Body of pancreas (tissue), 4 donors: Measurements from ENCODE around the gene PDE9A. TPM values are rescaled to one million over a fixed set of nuclear protein-coding genes. Genes with fewer than 3 reads are reported as not detected.

Experiments
- ATAC-seq: fragments of 150-250 bp; one replicate; pipeline ENCODE4 v1.9.1; 2016
- DNase-seq, 4 donors: peaks; one replicate each; pipeline ENCODE4 v3.0.0-alpha.2; 2019
- H3K27ac ChIP-seq, 4 donors: fragments of 200-600 bp; sonication (generic); 1 replicate in 3 of 4; 2 replicates in 1 of 4; pipeline versions ENCODE4 v1.5.1 to v1.6.1; 2016 to 2019; ENCODE audit warnings: mild to moderate bottlenecking in 1 of 4, mixed read lengths in 1 of 4, moderate library complexity in 1 of 4
- H3K27me3 ChIP-seq, 2 donors: fragments of 200-600 bp; sonication (generic); one replicate each; pipeline ENCODE4 v1.6.0; 2016; ENCODE audit warnings: mild to moderate bottlenecking in 1 of 2
- H3K36me3 ChIP-seq, 2 donors: fragments of 200-600 bp; sonication (generic); replicated peaks in 1 of 2; 2 replicates each; pipeline ENCODE4 v1.5.1; 2016; ENCODE audit warnings: low read depth in 2 of 2; ENCODE audit not compliant: insufficient read depth in 1 of 2
- H3K4me1 ChIP-seq: fragments of 200-600 bp; sonication (generic); one replicate; pipeline ENCODE4 v1.6.0; 2016
- H3K4me3 ChIP-seq, 2 donors: fragments of 200-600 bp; sonication (generic); 1 replicate in 1 of 2; 2 replicates in 1 of 2; pipeline ENCODE4 v1.5.1; 2016 to 2019
- H3K9me3 ChIP-seq, 3 donors: fragments of 200-600 bp; sonication (generic); 1 replicate in 2 of 3; 2 replicates in 1 of 3; pipeline ENCODE4 v1.5.1; 2016
- CTCF ChIP-seq, 7 experiments: fragments of 450-650 bp in 4 of 7; fragments of 200-600 bp in 3 of 7; sonication (generic) in 3 of 7; IDR thresholded peaks; one replicate each; pipeline ENCODE4 v1.5.1; 2016 to 2019; ENCODE audit warnings: antibody characterized with exemption in 7 of 7
- POLR2A ChIP-seq, 3 donors: fragments of 450-650 bp; IDR thresholded peaks; one replicate each; pipeline ENCODE4 v1.6.1; 2016; ENCODE audit warnings: antibody characterized with exemption in 3 of 3, mild to moderate bottlenecking in 2 of 3
- WGBS, 2 donors: methylation state at CpG; one replicate each; pipeline ENCODE4 v1.1.5; 2017; 5-methylcytosine and 5-hydroxymethylcytosine counted together
- intact Hi-C: fragments of 100-400 bp; cut with DNase I; formaldehyde crosslinking; loops from one replicate; pipeline ENCODE4 v1.15.1; 2023
- total RNA-seq, 2 donors: library from RNA; depleted of rRNA; stranded (reverse); fragments of >200 nt; gene quantifications; one replicate each; pipeline ENCODE4 v1.1.0, GENCODE V29; 2016

The PDE9A gene
- total RNA-seq, 2 donors from 2014 or later: 5.2 to 7.9 TPM

- DNase-seq (no peak), ATAC-seq (no peak)
- Histone ChIP-seq H3K9me3 (no peaks in the 10 kb centered on the region), H3K27me3 (no peaks in the 10 kb centered on the region), H3K27ac (no peak overlapping the region), H3K4me1 (peaks cover 14% of the 10 kb centered on the region), H3K4me3 (no peak overlapping the region), H3K36me3 (no peaks in the 10 kb centered on the region)
- intact Hi-C loops: no loop called here
- TF ChIP-seq CTCF (IDR thresholded peaks at IDR 0.05) (no peak), POLR2A (IDR thresholded peaks at IDR 0.05) (no peak)
- 46 to 51% methylated on average over 21 to 24 of the region's 24 CpGs for WGBS, 2 donors
Measured at GRCh38 chr21:42641311-42642218, 11.9 kb upstream of the PDE9A start.

- WGBS, 2 donors: 55 to 58% methylated on average over 7 to 8 of the region's 8 CpGs
- Histone ChIP-seq H3K36me3 (no peaks in the 10 kb centered on the region), H3K27me3 (no peaks in the 10 kb centered on the region), H3K4me1 (peaks cover 14% of the 10 kb centered on the region), H3K9me3 (no peaks in the 10 kb centered on the region), H3K4me3 (no peak overlapping the region), H3K27ac (no peak overlapping the region)
- intact Hi-C loops: no loop called here
- DNase-seq (no peak), ATAC-seq (no peak)
- no peak for TF ChIP-seq CTCF (IDR thresholded peaks at IDR 0.05)
Measured at GRCh38 chr21:42642219-42642745, 11.1 kb upstream of the PDE9A start.

GRCh38 chr21:42644223-42645208, 8.9 kb upstream of the PDE9A start:
- DNase-seq: no peak
- Histone ChIP-seq H3K27me3 (no peaks in the 10 kb centered on the region), H3K9me3 (no peaks in the 10 kb centered on the region), H3K36me3 (no peaks in the 10 kb centered on the region), H3K27ac (no peak overlapping the region), H3K4me3 (no peak overlapping the region), H3K4me1 (peaks cover 14% of the 10 kb centered on the region)
- TF ChIP-seq CTCF (IDR thresholded peaks at IDR 0.05): no peak
- no peak for TF ChIP-seq POLR2A (IDR thresholded peaks at IDR 0.05)
- intact Hi-C loops: no loop called here
- WGBS, 2 donors: 60% methylated on average over 16 to 21 of the region's 21 CpGs
- no peak for ATAC-seq

- intact Hi-C loops: no loop called here
Measured at GRCh38 chr21:42645211-42646075, 8.0 kb upstream of the PDE9A start.

More at GRCh38 chr21:42645211-42646075, 8.0 kb upstream of the PDE9A start:
- Histone ChIP-seq H3K4me3 (no peak overlapping the region), H3K4me1 (peaks cover 5% of the 10 kb centered on the region), H3K27me3 (no peaks in the 10 kb centered on the region), H3K36me3 (no peaks in the 10 kb centered on the region), H3K27ac (no peak overlapping the region), H3K9me3 (no peaks in the 10 kb centered on the region)
- TF ChIP-seq POLR2A (IDR thresholded peaks at IDR 0.05): no peak
- TF ChIP-seq CTCF (IDR thresholded peaks at IDR 0.05): no peak
- ATAC-seq (no peak), DNase-seq (no peak)
- WGBS, 2 donors: 50 to 72% methylated on average over 17 to 27 of the region's 28 CpGs
